ENCODE measurements around the gene NDUFA9.
A peak's percentile ranks its signal among the peaks of the same experiment; 100 is the strongest.

NDUFA9 gene

DNA sequence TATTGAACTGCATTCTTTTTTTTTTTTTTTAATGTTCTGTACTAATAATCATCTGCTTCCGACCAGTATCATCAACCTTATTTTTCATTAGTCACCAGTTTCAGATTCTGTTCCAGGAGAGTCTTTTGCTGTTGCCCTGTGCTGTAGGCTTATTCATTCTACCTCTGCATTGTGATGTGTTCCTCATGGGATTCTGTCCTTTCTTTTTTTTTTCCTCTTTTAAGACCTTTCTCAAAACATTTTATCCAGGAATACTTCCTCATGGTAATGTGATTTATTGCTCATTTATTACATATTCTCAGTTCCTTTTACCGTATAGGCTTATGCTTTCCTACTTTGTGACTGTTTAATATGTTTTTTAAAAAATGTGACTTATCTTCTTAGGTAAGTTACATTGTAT lies 4.8 kb downstream of the NDUFA9 start:
- no peak overlapping the region for H3K27ac ChIP-seq (replicated peaks)
- no peak for DNase-seq (ENCODE audit: low read depth in 1 of 2, low spot score in 1 of 2)
- no peaks in the 10 kb centered on the region for H3K27me3 ChIP-seq (ENCODE audit: insufficient read depth, poor library complexity, severe bottlenecking)
- no peak for TF ChIP-seq GABPA (IDR thresholded peaks at IDR 0.05; ENCODE audit: low read depth)
- TF ChIP-seq, protein P1, sequence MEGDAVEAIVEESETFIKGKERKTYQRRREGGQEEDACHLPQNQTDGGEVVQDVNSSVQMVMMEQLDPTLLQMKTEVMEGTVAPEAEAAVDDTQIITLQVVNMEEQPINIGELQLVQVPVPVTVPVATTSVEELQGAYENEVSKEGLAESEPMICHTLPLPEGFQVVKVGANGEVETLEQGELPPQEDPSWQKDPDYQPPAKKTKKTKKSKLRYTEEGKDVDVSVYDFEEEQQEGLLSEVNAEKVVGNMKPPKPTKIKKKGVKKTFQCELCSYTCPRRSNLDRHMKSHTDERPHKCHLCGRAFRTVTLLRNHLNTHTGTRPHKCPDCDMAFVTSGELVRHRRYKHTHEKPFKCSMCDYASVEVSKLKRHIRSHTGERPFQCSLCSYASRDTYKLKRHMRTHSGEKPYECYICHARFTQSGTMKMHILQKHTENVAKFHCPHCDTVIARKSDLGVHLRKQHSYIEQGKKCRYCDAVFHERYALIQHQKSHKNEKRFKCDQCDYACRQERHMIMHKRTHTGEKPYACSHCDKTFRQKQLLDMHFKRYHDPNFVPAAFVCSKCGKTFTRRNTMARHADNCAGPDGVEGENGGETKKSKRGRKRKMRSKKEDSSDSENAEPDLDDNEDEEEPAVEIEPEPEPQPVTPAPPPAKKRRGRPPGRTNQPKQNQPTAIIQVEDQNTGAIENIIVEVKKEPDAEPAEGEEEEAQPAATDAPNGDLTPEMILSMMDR (IDR thresholded peaks at IDR 0.05; ENCODE audit: insufficient read depth, low read length) = no peak
- no peak for TF ChIP-seq SPI1 (IDR thresholded peaks at IDR 0.05; ENCODE audit: borderline replicate concordance, low read depth)
- TF ChIP-seq POLR2AphosphoS5 (IDR thresholded peaks at IDR 0.05; ENCODE audit: low read depth) = no peak
- TF ChIP-seq, protein P2, sequence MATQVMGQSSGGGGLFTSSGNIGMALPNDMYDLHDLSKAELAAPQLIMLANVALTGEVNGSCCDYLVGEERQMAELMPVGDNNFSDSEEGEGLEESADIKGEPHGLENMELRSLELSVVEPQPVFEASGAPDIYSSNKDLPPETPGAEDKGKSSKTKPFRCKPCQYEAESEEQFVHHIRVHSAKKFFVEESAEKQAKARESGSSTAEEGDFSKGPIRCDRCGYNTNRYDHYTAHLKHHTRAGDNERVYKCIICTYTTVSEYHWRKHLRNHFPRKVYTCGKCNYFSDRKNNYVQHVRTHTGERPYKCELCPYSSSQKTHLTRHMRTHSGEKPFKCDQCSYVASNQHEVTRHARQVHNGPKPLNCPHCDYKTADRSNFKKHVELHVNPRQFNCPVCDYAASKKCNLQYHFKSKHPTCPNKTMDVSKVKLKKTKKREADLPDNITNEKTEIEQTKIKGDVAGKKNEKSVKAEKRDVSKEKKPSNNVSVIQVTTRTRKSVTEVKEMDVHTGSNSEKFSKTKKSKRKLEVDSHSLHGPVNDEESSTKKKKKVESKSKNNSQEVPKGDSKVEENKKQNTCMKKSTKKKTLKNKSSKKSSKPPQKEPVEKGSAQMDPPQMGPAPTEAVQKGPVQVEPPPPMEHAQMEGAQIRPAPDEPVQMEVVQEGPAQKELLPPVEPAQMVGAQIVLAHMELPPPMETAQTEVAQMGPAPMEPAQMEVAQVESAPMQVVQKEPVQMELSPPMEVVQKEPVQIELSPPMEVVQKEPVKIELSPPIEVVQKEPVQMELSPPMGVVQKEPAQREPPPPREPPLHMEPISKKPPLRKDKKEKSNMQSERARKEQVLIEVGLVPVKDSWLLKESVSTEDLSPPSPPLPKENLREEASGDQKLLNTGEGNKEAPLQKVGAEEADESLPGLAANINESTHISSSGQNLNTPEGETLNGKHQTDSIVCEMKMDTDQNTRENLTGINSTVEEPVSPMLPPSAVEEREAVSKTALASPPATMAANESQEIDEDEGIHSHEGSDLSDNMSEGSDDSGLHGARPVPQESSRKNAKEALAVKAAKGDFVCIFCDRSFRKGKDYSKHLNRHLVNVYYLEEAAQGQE (IDR thresholded peaks at IDR 0.05; ENCODE audit: insufficient replicate concordance, low read depth) = no peak
- H3K4me3 ChIP-seq (replicated peaks; ENCODE audit: insufficient read depth, low read length) = no peak overlapping the region

DNA sequence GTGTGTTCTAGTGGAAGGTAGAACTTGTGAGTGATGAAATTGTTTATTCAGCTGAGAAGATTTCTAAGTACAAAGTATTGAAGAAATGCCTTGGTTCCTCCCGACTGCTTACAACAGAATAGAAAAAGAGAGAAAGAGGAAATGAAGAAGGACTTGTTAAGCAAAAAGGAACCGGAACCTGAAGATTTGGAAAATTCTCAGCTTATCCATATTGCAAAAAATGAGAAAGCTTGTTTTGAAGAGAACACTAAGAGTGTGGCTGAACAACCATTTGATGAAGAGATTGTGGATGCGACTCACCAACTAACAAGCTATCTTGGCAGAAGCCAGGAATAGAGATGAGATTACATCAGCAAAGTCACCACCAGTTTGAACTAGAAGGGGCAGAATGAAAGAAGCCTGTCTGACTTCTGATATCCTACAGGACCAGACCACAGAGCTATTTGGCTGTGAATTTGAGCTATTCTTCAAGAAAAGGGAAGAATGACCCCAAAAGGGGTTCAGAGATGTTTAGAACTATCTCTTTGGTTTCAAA lies 15.1 kb downstream of the NDUFA9 start:
- no peaks in the 10 kb centered on the region for H3K27me3 ChIP-seq (ENCODE audit: insufficient read depth, poor library complexity, severe bottlenecking)
- TF ChIP-seq GABPA (IDR thresholded peaks at IDR 0.05; ENCODE audit: low read depth) (no peak), SPI1 (IDR thresholded peaks at IDR 0.05; ENCODE audit: borderline replicate concordance, low read depth) (peak; percentile 46; the same call in 1 of the 2 replicates)
- TF ChIP-seq, protein P1 (IDR thresholded peaks at IDR 0.05; ENCODE audit: insufficient read depth, low read length) = no peak
- DNase-seq (ENCODE audit: low read depth in 1 of 2, low spot score in 1 of 2) = no peak
- H3K4me3 ChIP-seq (replicated peaks; ENCODE audit: insufficient read depth, low read length) = no peak overlapping the region
- peak overlapping the region; percentile 38 for H3K27ac ChIP-seq (replicated peaks)

DNA sequence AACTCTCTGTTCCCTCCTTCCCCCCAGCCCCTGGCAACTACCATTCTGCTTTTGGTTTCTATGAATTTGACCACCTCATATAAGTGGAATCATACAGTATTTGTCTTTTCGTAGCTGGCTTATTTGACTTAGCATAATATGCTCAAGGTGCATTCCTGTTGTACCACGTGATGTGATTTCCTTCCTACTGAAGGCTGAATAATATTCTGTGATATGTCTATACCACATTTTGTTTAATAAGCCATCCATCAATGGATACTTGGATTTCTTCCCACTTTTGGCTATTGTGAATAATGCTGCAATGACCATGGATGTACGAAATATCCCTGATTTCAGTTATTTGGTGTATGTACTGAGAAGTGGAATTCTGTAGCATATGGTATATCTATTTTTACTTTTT lies 16.3 kb downstream of the NDUFA9 start:
- TF ChIP-seq POLR2AphosphoS5 (IDR thresholded peaks at IDR 0.05; ENCODE audit: low read depth) (no peak), GABPA (IDR thresholded peaks at IDR 0.05; ENCODE audit: low read depth) (no peak), SPI1 (IDR thresholded peaks at IDR 0.05; ENCODE audit: borderline replicate concordance, low read depth) (no peak)
- TF ChIP-seq, protein P1 (IDR thresholded peaks at IDR 0.05; ENCODE audit: insufficient read depth, low read length) = no peak
- TF ChIP-seq, protein P2 (IDR thresholded peaks at IDR 0.05; ENCODE audit: insufficient replicate concordance, low read depth) = no peak
- DNase-seq (ENCODE audit: low read depth in 1 of 2, low spot score in 1 of 2) = no peak

DNA sequence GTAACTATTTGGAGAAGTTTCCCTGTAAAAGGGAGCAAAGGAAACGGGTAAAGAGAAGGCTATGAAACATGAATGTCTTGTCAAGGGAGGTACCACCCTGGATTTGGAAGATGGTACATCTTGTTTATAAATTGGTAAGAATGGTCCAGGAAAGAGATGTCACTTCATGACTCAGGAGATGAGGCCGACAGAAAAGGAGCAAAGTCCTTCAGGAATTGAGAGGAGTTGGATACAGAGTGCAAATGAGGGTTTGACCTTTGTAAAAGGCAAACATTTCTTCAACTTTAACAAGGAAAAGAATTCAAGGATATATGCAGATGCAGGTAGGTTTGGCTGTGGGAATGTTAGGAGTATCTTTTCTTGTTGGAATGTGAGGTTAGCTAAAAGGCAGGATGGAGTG lies 30.8 kb downstream of the NDUFA9 start:
- Histone ChIP-seq H3K27ac (replicated peaks) (no peak overlapping the region), H3K27me3 (ENCODE audit: insufficient read depth, poor library complexity, severe bottlenecking) (no peaks in the 10 kb centered on the region), H3K4me3 (replicated peaks; ENCODE audit: insufficient read depth, low read length) (no peak overlapping the region)
- TF ChIP-seq, protein P1 (IDR thresholded peaks at IDR 0.05; ENCODE audit: insufficient read depth, low read length) = no peak
- no peak for DNase-seq (ENCODE audit: low read depth in 1 of 2, low spot score in 1 of 2)

More for the DNA sequence above, 16.3 kb downstream of the NDUFA9 start:
- Histone ChIP-seq H3K27me3 (ENCODE audit: insufficient read depth, poor library complexity, severe bottlenecking) (no peaks in the 10 kb centered on the region), H3K27ac (replicated peaks) (no peak overlapping the region), H3K4me3 (replicated peaks; ENCODE audit: insufficient read depth, low read length) (no peak overlapping the region)
